GM21390 (cell line): ENCODE measurements around the gene LCE3B.

Experiments used
- ATAC-seq: cut with Tn5 transposase; IDR thresholded peaks from one replicate; pipeline ENCODE4 v1.9.1; 2021; ENCODE audit not compliant: unreplicated experiment

LCE3B gene

GRCh38 chr1:152657677-152658076 is 44.1 kb downstream of the LCE3B start:
- no peak for ATAC-seq

- no peak for ATAC-seq
Measured at GRCh38 chr1:152658649-152659048, 45.0 kb downstream of the LCE3B start.

- ATAC-seq = no peak
Measured at GRCh38 chr1:152663098-152663497, 49.5 kb downstream of the LCE3B start, which contains the start of gene LCE2D. LCE2D (plus strand) TSS chr1:152663380; CDS start chr1:152664106, 726 bp downstream.
